ENCODE measurements around the gene SPG7.

Gene SPG7

DNA sequence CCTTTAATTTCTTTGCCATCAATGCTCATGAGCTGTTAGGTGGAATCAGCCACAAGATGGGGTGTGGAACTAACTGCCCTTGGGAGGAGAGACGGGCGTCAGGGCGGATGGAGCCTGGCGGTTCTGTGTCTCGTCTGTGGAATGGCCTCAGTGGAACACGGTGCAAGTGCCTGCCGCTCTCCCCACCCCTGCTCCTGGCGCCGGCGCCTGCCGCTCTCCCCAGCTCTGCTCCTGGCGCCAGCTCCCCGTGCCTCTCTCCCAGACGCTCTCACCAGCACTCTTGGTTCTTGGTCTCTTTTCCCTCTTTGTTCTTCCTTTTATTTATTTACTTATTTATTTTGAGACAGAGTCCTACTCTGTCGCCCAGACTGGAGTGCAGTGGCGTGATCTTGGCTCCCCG is 39.1 kb downstream of the SPG7 start:
- Histone ChIP-seq H3K9me3 (ENCODE audit: control insufficient read depth, insufficient read depth, low read length) (no peaks in the 10 kb centered on the region), H3K4me3 (ENCODE audit: low read length) (no peak overlapping the region), H3K27me3 (ENCODE audit: control insufficient read depth, insufficient read depth, low read length) (no peaks in the 10 kb centered on the region), H3K4me1 (ENCODE audit: control insufficient read depth, insufficient read depth, low read length) (no peaks in the 10 kb centered on the region), H3K27ac (ENCODE audit: low read length) (no peak overlapping the region), H3K36me3 (ENCODE audit: control insufficient read depth, insufficient read depth, low read length) (peaks cover 28% of the 10 kb centered on the region)
- WGBS (ENCODE audit: insufficient coverage, insufficient read length), result no CpG with 5 or more reads among the region's 17 CpGs
- DNase-seq (ENCODE audit: low read depth, low spot score), result no peak

- H3K27me3 ChIP-seq (ENCODE audit: control insufficient read depth, insufficient read depth, low read length), result no peaks in the 10 kb centered on the region
- H3K4me1 ChIP-seq (ENCODE audit: control insufficient read depth, insufficient read depth, low read length), result no peaks in the 10 kb centered on the region
- no peaks in the 10 kb centered on the region for H3K9me3 ChIP-seq (ENCODE audit: control insufficient read depth, insufficient read depth, low read length)
- WGBS (ENCODE audit: insufficient coverage, insufficient read length), result no CpG with 5 or more reads among the region's 20 CpGs
- peaks cover 31% of the 10 kb centered on the region for H3K36me3 ChIP-seq (ENCODE audit: control insufficient read depth, insufficient read depth, low read length)
- DNase-seq (ENCODE audit: low read depth, low spot score), result no peak
- no peak overlapping the region for H3K27ac ChIP-seq (ENCODE audit: low read length)
- H3K4me3 ChIP-seq (ENCODE audit: low read length), result no peak overlapping the region
These were observed 39.7 kb downstream of the SPG7 start for GRCh38 chr16:89547860-89548259.

DNA sequence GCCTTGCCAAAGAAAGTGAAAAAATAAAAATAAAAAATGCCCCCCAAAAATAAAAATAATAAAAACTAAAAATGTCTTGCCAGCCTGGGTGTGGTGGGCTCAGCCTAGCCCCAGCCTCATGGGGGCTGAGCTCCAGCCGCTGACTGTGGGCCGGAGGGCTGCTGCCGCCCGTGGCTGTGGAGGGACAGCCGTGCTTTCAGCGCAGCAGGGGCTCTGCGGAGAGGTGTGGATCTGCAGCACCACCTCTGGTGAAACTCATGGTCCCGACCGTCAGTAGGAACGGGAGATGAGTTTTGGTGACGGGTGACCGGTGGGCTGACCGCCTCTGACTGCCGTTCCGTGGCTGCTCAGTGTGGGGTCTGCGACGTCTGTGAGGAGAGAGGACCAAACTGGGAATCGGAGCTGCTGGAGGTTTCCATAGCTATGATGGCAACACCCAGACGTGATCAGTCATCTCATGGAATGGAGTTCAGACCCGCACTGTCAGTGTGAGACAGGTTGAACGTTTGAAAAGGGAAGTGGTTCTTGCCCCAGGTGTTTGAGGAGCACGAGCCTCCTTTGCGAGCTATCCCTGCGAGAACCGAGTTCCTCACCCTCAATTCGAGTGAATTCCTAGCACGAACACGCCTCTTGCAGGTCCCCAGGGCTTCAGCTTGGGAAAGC is 40.3 kb downstream of the SPG7 start:
- H3K27ac ChIP-seq (ENCODE audit: low read length), result no peak overlapping the region
- H3K36me3 ChIP-seq (ENCODE audit: control insufficient read depth, insufficient read depth, low read length), result peaks cover 33% of the 10 kb centered on the region
- H3K4me3 ChIP-seq (ENCODE audit: low read length), result no peak overlapping the region
- no peaks in the 10 kb centered on the region for H3K27me3 ChIP-seq (ENCODE audit: control insufficient read depth, insufficient read depth, low read length)
- no peaks in the 10 kb centered on the region for H3K4me1 ChIP-seq (ENCODE audit: control insufficient read depth, insufficient read depth, low read length)
- H3K9me3 ChIP-seq (ENCODE audit: control insufficient read depth, insufficient read depth, low read length), result no peaks in the 10 kb centered on the region
- no peak for DNase-seq (ENCODE audit: low read depth, low spot score)
- no CpG with 5 or more reads among the region's 28 CpGs for WGBS (ENCODE audit: insufficient coverage, insufficient read length)

- no peak overlapping the region for H3K27ac ChIP-seq (ENCODE audit: low read length)
- H3K36me3 ChIP-seq (ENCODE audit: control insufficient read depth, insufficient read depth, low read length), result peaks cover 36% of the 10 kb centered on the region
- no peaks in the 10 kb centered on the region for H3K27me3 ChIP-seq (ENCODE audit: control insufficient read depth, insufficient read depth, low read length)
- H3K4me3 ChIP-seq (ENCODE audit: low read length), result no peak overlapping the region
- H3K4me1 ChIP-seq (ENCODE audit: control insufficient read depth, insufficient read depth, low read length), result no peaks in the 10 kb centered on the region
- no peak for DNase-seq (ENCODE audit: low read depth, low spot score)
- WGBS (ENCODE audit: insufficient coverage, insufficient read length), result no CpG with 5 or more reads among the region's 10 CpGs
- H3K9me3 ChIP-seq (ENCODE audit: control insufficient read depth, insufficient read depth, low read length), result no peaks in the 10 kb centered on the region
These were observed 41.0 kb downstream of the SPG7 start for GRCh38 chr16:89549007-89549700.

DNA sequence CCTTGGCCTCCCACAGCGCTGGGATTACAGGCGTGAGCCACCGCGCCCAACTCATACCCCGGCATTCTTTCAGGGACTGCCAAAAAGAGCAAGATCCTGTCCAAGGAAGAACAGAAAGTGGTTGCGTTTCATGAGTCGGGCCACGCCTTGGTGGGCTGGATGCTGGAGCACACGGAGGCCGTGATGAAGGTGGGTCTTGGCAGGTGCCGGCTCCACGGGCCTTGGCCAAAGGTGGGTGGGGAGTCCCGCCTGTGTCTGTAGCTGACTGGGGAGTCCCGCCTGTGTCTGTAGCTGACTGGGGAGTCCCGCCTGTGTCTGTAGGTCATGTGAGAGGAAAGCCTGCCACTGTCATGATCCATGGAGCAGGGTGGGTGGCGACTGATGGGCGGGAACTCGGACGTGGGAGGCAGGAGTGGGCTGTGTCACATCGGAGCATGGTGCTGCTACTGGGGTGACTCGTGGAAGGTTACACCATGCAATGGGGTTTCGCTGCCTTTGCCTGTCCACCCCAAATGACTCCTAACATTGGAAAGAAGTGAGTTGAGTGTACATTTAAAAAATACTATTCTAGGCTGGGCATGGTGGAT is 42.3 kb downstream of the SPG7 start:
- H3K27ac ChIP-seq (ENCODE audit: low read length), result no peak overlapping the region
- H3K36me3 ChIP-seq (ENCODE audit: control insufficient read depth, insufficient read depth, low read length), result peaks cover 36% of the 10 kb centered on the region
- WGBS (ENCODE audit: insufficient coverage, insufficient read length), result no CpG with 5 or more reads among the region's 22 CpGs
- H3K27me3 ChIP-seq (ENCODE audit: control insufficient read depth, insufficient read depth, low read length), result no peaks in the 10 kb centered on the region
- H3K4me1 ChIP-seq (ENCODE audit: control insufficient read depth, insufficient read depth, low read length), result no peaks in the 10 kb centered on the region
- H3K4me3 ChIP-seq (ENCODE audit: low read length), result no peak overlapping the region
- H3K9me3 ChIP-seq (ENCODE audit: control insufficient read depth, insufficient read depth, low read length), result no peaks in the 10 kb centered on the region
- DNase-seq (ENCODE audit: low read depth, low spot score), result no peak

DNA sequence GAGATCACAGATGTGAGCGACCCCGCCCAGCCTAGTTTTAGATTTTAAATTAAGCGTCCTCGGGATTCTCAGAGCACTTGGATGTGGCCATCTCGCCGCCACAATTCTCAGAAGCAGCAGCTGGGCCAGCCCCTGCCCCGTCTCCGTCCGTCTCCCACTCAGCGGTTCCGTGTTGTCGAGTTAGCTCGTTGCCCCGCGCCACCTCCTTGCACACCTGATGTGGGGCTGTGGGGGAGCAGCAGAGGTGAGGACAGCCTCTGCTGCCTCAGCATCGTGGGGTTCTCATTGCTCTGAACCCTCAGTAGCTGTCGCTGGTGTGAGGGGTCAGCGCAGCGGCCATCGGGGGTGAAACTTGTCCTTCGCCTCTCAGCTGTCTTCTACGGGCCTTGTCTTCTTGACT is 44.1 kb downstream of the SPG7 start:
- Histone ChIP-seq H3K36me3 (ENCODE audit: control insufficient read depth, insufficient read depth, low read length) (peaks cover 43% of the 10 kb centered on the region), H3K27me3 (ENCODE audit: control insufficient read depth, insufficient read depth, low read length) (no peaks in the 10 kb centered on the region), H3K4me1 (ENCODE audit: control insufficient read depth, insufficient read depth, low read length) (no peaks in the 10 kb centered on the region), H3K27ac (ENCODE audit: low read length) (no peak overlapping the region), H3K4me3 (ENCODE audit: low read length) (no peak overlapping the region), H3K9me3 (ENCODE audit: control insufficient read depth, insufficient read depth, low read length) (no peaks in the 10 kb centered on the region)
- DNase-seq (ENCODE audit: low read depth, low spot score), result no peak
- WGBS (ENCODE audit: insufficient coverage, insufficient read length), result no CpG with 5 or more reads among the region's 22 CpGs

- Histone ChIP-seq H3K27ac (ENCODE audit: low read length) (no peak overlapping the region), H3K36me3 (ENCODE audit: control insufficient read depth, insufficient read depth, low read length) (peaks cover 41% of the 10 kb centered on the region), H3K9me3 (ENCODE audit: control insufficient read depth, insufficient read depth, low read length) (no peaks in the 10 kb centered on the region), H3K27me3 (ENCODE audit: control insufficient read depth, insufficient read depth, low read length) (no peaks in the 10 kb centered on the region), H3K4me3 (ENCODE audit: low read length) (no peak overlapping the region), H3K4me1 (ENCODE audit: control insufficient read depth, insufficient read depth, low read length) (no peaks in the 10 kb centered on the region)
- DNase-seq (ENCODE audit: low read depth, low spot score), result no peak
- no CpG with 5 or more reads among the region's 13 CpGs for WGBS (ENCODE audit: insufficient coverage, insufficient read length)
These were observed 44.7 kb downstream of the SPG7 start for GRCh38 chr16:89552913-89553312.

DNA sequence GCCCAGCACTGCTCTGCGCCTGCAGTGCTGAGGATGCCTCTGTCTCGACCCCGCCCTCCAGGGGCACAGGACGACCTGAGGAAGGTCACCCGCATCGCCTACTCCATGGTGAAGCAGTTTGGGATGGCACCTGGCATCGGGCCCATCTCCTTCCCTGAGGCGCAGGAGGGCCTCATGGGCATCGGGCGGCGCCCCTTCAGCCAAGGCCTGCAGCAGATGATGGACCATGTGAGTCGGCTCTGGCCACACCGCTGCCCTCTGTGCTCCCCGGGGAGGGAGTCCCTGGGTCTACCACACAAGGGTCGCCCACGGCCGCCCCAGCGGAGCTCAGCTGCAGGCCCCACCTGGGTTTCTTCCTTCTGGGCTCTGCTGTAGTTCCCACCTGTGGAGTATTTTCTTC is 45.5 kb downstream of the SPG7 start:
- WGBS (ENCODE audit: insufficient coverage, insufficient read length), result no CpG with 5 or more reads among the region's 18 CpGs
- H3K27me3 ChIP-seq (ENCODE audit: control insufficient read depth, insufficient read depth, low read length), result no peaks in the 10 kb centered on the region
- H3K36me3 ChIP-seq (ENCODE audit: control insufficient read depth, insufficient read depth, low read length), result peaks cover 36% of the 10 kb centered on the region
- no peaks in the 10 kb centered on the region for H3K9me3 ChIP-seq (ENCODE audit: control insufficient read depth, insufficient read depth, low read length)
- H3K27ac ChIP-seq (ENCODE audit: low read length), result no peak overlapping the region
- H3K4me1 ChIP-seq (ENCODE audit: control insufficient read depth, insufficient read depth, low read length), result no peaks in the 10 kb centered on the region
- DNase-seq (ENCODE audit: low read depth, low spot score), result no peak
- no peak overlapping the region for H3K4me3 ChIP-seq (ENCODE audit: low read length)

DNA sequence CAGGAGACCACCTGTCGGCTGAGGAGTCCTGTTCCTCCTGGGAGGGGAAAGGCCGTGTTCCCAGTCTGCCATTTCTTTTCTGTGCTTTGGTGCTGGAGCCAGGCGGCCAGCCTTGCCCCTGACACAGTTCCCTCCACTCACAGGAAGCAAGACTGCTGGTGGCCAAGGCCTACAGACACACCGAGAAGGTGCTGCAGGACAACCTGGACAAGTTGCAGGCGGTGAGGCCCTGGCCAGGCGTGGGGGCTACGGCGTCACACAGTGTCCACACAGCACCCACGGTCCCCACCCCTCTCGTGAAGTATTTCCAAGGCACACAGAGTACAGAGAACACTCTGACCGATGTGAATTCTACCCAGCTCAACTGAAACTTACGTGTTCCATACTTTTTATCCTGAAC is 46.1 kb downstream of the SPG7 start:
- DNase-seq (ENCODE audit: low read depth, low spot score), result no peak
- no peak overlapping the region for H3K27ac ChIP-seq (ENCODE audit: low read length)
- H3K4me1 ChIP-seq (ENCODE audit: control insufficient read depth, insufficient read depth, low read length), result no peaks in the 10 kb centered on the region
- H3K27me3 ChIP-seq (ENCODE audit: control insufficient read depth, insufficient read depth, low read length), result no peaks in the 10 kb centered on the region
- H3K9me3 ChIP-seq (ENCODE audit: control insufficient read depth, insufficient read depth, low read length), result no peaks in the 10 kb centered on the region
- H3K4me3 ChIP-seq (ENCODE audit: low read length), result no peak overlapping the region
- H3K36me3 ChIP-seq (ENCODE audit: control insufficient read depth, insufficient read depth, low read length), result peaks cover 36% of the 10 kb centered on the region
- WGBS (ENCODE audit: insufficient coverage, insufficient read length), result no CpG with 5 or more reads among the region's 12 CpGs

DNA sequence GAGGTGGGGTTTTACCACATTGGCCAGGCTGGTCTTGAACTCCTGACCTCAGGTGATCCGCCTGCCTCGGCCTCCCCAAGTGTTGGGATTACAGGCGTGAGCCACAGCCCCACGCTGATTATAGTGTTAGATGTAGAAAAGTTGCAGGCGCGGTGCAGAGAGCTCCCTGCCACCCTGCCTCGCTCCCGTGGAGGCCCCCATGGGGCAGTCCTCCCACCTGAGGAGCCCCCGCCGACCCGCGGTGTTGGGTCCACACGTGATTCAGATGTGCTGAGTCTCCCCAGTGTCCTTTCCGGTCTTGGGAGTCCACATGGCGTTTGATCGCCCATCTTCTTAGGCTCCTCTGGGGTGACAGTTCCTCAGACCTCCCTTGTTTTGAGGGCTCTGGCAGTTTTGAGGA is 47.1 kb downstream of the SPG7 start:
- Histone ChIP-seq H3K36me3 (ENCODE audit: control insufficient read depth, insufficient read depth, low read length) (peaks cover 36% of the 10 kb centered on the region), H3K27ac (ENCODE audit: low read length) (no peak overlapping the region), H3K4me3 (ENCODE audit: low read length) (no peak overlapping the region), H3K9me3 (ENCODE audit: control insufficient read depth, insufficient read depth, low read length) (no peaks in the 10 kb centered on the region), H3K4me1 (ENCODE audit: control insufficient read depth, insufficient read depth, low read length) (no peaks in the 10 kb centered on the region), H3K27me3 (ENCODE audit: control insufficient read depth, insufficient read depth, low read length) (no peaks in the 10 kb centered on the region)
- no peak for DNase-seq (ENCODE audit: low read depth, low spot score)
- WGBS (ENCODE audit: insufficient coverage, insufficient read length), result no CpG with 5 or more reads among the region's 16 CpGs

All from iPS DF 6.9 (cell line).